Dendritic cell treated with granulocyte-macrophage colony-stimulating factor and Interleukin-4, amounts not matched to agents 40 ng/mL and 50 ng/mL, for 4 days (primary cell): ENCODE data around the gene U2SURP.

Source experiments
- H3K27ac Mint-ChIP-seq: one replicate; pipeline ENCODE4 v1.8.0; 2022; ENCODE audit warnings: mild to moderate bottlenecking, mixed read lengths
- H3K27me3 Mint-ChIP-seq: one replicate; pipeline ENCODE4 v1.8.0; 2022; ENCODE audit warnings: mild to moderate bottlenecking, mixed read lengths
- H3K36me3 Mint-ChIP-seq: one replicate; pipeline ENCODE4 v1.8.0; 2022; ENCODE audit warnings: low read depth, mixed read lengths
- H3K4me1 Mint-ChIP-seq: one replicate; pipeline ENCODE4 v1.8.0; 2022; ENCODE audit warnings: low read depth, mixed read lengths
- H3K4me3 Mint-ChIP-seq: one replicate; pipeline ENCODE4 v1.8.0; 2022; ENCODE audit warnings: mild to moderate bottlenecking, moderate library complexity, mixed read lengths
- H3K9me3 Mint-ChIP-seq: one replicate; pipeline ENCODE4 v1.8.0; 2022; ENCODE audit warnings: mixed read lengths
- intact Hi-C: fragments of 100-400 bp; cut with micrococcal nuclease; formaldehyde crosslinking; loops from one replicate; pipeline ENCODE4 v1.15.0; 2022

U2SURP gene

GRCh38 chr3:143099690-143100089, 98.3 kb downstream of the U2SURP start:
- Mint-ChIP-seq H3K9me3 (peaks cover 12% of the 10 kb centered on the region), H3K36me3 (no peaks in the 10 kb centered on the region), H3K4me1 (no peaks in the 10 kb centered on the region), H3K27ac (no peak overlapping the region), H3K4me3 (no peak overlapping the region), H3K27me3 (peaks cover 2% of the 10 kb centered on the region)
- intact Hi-C loops, result no loop called here

- Mint-ChIP-seq H3K9me3 (peaks cover 19% of the 10 kb centered on the region), H3K4me3 (no peak overlapping the region), H3K36me3 (no peaks in the 10 kb centered on the region), H3K27me3 (peaks cover 2% of the 10 kb centered on the region), H3K4me1 (no peaks in the 10 kb centered on the region), H3K27ac (no peak overlapping the region)
- intact Hi-C loops, result no loop called here
Observed at GRCh38 chr3:143100451-143100850, 99.1 kb downstream of the U2SURP start.

DNA sequence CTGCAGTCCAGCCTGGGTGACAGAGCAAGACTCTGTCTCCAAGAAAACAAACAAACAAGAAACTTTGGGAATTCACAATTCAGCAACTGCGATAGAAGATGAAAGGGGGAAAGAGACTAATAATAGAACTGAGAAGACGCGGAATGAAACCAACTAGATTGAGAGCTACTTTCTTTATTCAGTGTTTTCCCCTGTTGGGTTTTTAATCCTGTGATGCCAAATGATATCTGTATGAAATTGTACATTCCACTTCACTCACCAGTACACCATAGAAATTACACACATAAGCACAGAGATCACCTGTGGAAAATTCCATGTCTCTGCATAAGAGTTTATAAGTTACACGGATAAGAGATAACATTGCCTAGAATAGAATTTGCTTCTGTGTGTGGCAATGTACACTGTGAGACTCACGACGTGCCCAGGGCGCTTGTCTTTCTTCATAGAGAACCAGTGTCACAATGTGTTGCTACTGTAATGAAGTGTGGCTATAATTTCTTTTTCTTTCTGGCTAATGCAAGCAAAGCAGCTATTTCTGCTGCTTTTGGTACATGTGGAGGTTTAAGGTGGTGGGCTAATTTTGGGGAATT, 100.5 kb downstream of the U2SURP start:
- H3K4me1 Mint-ChIP-seq, result no peaks in the 10 kb centered on the region
- H3K36me3 Mint-ChIP-seq, result no peaks in the 10 kb centered on the region
- no peak overlapping the region for H3K4me3 Mint-ChIP-seq
- peaks cover 2% of the 10 kb centered on the region for H3K27me3 Mint-ChIP-seq
- peaks cover 33% of the 10 kb centered on the region for H3K9me3 Mint-ChIP-seq
- intact Hi-C loops, result no loop called here
- no peak overlapping the region for H3K27ac Mint-ChIP-seq

DNA sequence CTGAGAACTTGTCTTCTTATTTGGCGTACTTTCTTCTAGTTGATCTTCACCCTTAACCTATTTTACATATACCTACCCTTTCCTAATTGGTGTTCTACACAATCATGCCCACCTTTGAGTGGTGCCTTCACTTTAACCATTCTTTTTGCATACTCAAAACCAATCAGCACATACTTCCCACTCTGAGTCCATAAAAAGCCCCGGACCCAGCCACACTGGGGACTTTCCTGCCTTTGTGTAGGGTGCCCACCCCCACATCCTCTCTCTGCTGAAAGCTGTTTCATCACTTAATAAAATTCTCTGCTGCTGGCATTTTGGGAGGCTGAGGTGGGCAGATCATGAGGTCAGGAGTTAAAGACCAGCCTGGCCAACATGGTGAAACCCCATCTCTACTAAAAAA, 102.3 kb downstream of the U2SURP start:
- intact Hi-C loops, result no loop called here
- H3K4me1 Mint-ChIP-seq, result no peaks in the 10 kb centered on the region
- H3K36me3 Mint-ChIP-seq, result no peaks in the 10 kb centered on the region
- no peak overlapping the region for H3K4me3 Mint-ChIP-seq
- H3K27ac Mint-ChIP-seq, result no peak overlapping the region
- peaks cover 2% of the 10 kb centered on the region for H3K27me3 Mint-ChIP-seq
- H3K9me3 Mint-ChIP-seq, result peaks cover 33% of the 10 kb centered on the region

- Mint-ChIP-seq H3K9me3 (peaks cover 33% of the 10 kb centered on the region), H3K27me3 (peaks cover 2% of the 10 kb centered on the region), H3K36me3 (no peaks in the 10 kb centered on the region), H3K4me3 (no peak overlapping the region), H3K27ac (no peak overlapping the region), H3K4me1 (no peaks in the 10 kb centered on the region)
- intact Hi-C loops, result no loop called here
Observed at GRCh38 chr3:143105170-143105569, 103.8 kb downstream of the U2SURP start.

GRCh38 chr3:143109861-143110260, 108.5 kb downstream of the U2SURP start:
- Mint-ChIP-seq H3K9me3 (peaks cover 20% of the 10 kb centered on the region), H3K27me3 (peaks cover 1% of the 10 kb centered on the region), H3K27ac (no peak overlapping the region), H3K4me1 (no peaks in the 10 kb centered on the region), H3K4me3 (no peak overlapping the region), H3K36me3 (no peaks in the 10 kb centered on the region)
- intact Hi-C loops, result loop anchor here (10.0 kb wide), 1 partner anchor 865 kb away; the partner anchor contains the start of gene DIPK2A
